ENCODE measurements around the gene SCARB1.

SCARB1 gene

GRCh38 chr12:124796303-124796960 is 67.2 kb downstream of the SCARB1 start:
- DNase-seq (ENCODE audit: low read depth), result no peak

- no peak for DNase-seq (ENCODE audit: low read depth)
Measured at GRCh38 chr12:124795081-124795948, 68.3 kb downstream of the SCARB1 start.

GRCh38 chr12:124792961-124793441 is 70.7 kb downstream of the SCARB1 start:
- no peak for DNase-seq (ENCODE audit: low read depth)

- DNase-seq (ENCODE audit: low read depth), result no peak
Measured at GRCh38 chr12:124792156-124792555, 71.5 kb downstream of the SCARB1 start.

- no peak for DNase-seq (ENCODE audit: low read depth)
Measured at GRCh38 chr12:124790650-124791400, 72.8 kb downstream of the SCARB1 start.

GRCh38 chr12:124788936-124789555 is 74.6 kb downstream of the SCARB1 start:
- DNase-seq (ENCODE audit: low read depth), result no peak

GRCh38 chr12:124786061-124786964 is 77.4 kb downstream of the SCARB1 start:
- DNase-seq (ENCODE audit: low read depth), result no peak

GRCh38 chr12:124784871-124785572 is 78.6 kb downstream of the SCARB1 start:
- peak; percentile 95 for DNase-seq (ENCODE audit: low read depth)

GRCh38 chr12:124783087-124783486 is 80.6 kb downstream of the SCARB1 start:
- no peak for DNase-seq (ENCODE audit: low read depth)

GRCh38 chr12:124782132-124782531 is 81.5 kb downstream of the SCARB1 start:
- DNase-seq (ENCODE audit: low read depth), result no peak

GRCh38 chr12:124780752-124781685 is 82.6 kb downstream of the SCARB1 start:
- no peak for DNase-seq (ENCODE audit: low read depth)

GRCh38 chr12:124780336-124780735 is 83.3 kb downstream of the SCARB1 start:
- no peak for DNase-seq (ENCODE audit: low read depth)

GRCh38 chr12:124779161-124780141 is 84.2 kb downstream of the SCARB1 start:
- no peak for DNase-seq (ENCODE audit: low read depth)

GRCh38 chr12:124778411-124778810 is 85.3 kb downstream of the SCARB1 start:
- no peak for DNase-seq (ENCODE audit: low read depth)

- no peak for DNase-seq (ENCODE audit: low read depth)
Measured at GRCh38 chr12:124777399-124778372, 86.0 kb downstream of the SCARB1 start.

GRCh38 chr12:124776125-124776513 is 87.5 kb downstream of the SCARB1 start:
- DNase-seq (ENCODE audit: low read depth), result no peak
